Kidney (tissue), 14 donors: ENCODE measurements around the gene BTNL9. TPM values are rescaled to one million over a fixed set of nuclear protein-coding genes. Genes with fewer than 3 reads are reported as not detected.
"Not testable (repeated sequence)": the region's sequence is repeated elsewhere in the genome, so short reads cannot be mapped to it uniquely, and the experiment has no call there.

Experiments
- DNase-seq, 5 donors: peaks; one replicate each; pipeline ENCODE4 v3.0.0-alpha.2; 2013 to 2020
- FAIRE-seq: peaks from 2 replicates; lab custom pipeline; 2012; peaks lifted over from hg19 to GRCh38; lab: Jason Lieb, UNC
- H3K27ac ChIP-seq, 2 donors: one replicate each; pipeline ENCODE4 v1.7.0; 2013; ENCODE audit warnings: low read depth in 2 of 2, low read length in 2 of 2, inconsistent platforms in 1 of 2
- H3K27me3 ChIP-seq: one replicate; pipeline ENCODE4 v1.7.1; 2013; ENCODE audit warnings: low read length, inconsistent platforms; ENCODE audit not compliant: control insufficient read depth, insufficient read depth
- H3K36me3 ChIP-seq, 3 donors: one replicate each; pipeline versions ENCODE4 v1.7.0 to v1.7.1; 2013; ENCODE audit warnings: low read length in 3 of 3, control low read depth in 1 of 3, inconsistent platforms in 1 of 3; ENCODE audit not compliant: insufficient read depth in 3 of 3, control insufficient read depth in 2 of 3
- H3K4me1 ChIP-seq, 3 donors: one replicate each; pipeline versions ENCODE4 v1.7.0 to v1.7.1; 2013; ENCODE audit warnings: low read length in 3 of 3, inconsistent platforms in 1 of 3, low read depth in 1 of 3; ENCODE audit not compliant: control insufficient read depth in 2 of 3, insufficient read depth in 2 of 3
- H3K4me3 ChIP-seq, 3 donors: one replicate each; pipeline versions ENCODE4 v1.7.0 to v1.8.1; 2013; ENCODE audit warnings: low read length in 3 of 3, control low read depth in 1 of 3, inconsistent platforms in 1 of 3
- H3K9ac ChIP-seq, 3 donors: one replicate each; pipeline versions ENCODE4 v1.7.0 to v1.7.1; 2013; ENCODE audit warnings: low read length in 3 of 3, control low read depth in 1 of 3, inconsistent platforms in 1 of 3
- H3K9me3 ChIP-seq, 3 donors: one replicate each; pipeline versions ENCODE4 v1.7.0 to v1.7.1; 2013; ENCODE audit warnings: low read length in 3 of 3, control low read depth in 1 of 3, inconsistent platforms in 1 of 3; ENCODE audit not compliant: control insufficient read depth in 2 of 3, insufficient read depth in 1 of 3
- CTCF ChIP-seq: IDR thresholded peaks from 3 replicates; pipeline ENCODE4 v1.5.1; 2012; ENCODE audit warnings: mild to moderate bottlenecking, moderate library complexity, borderline replicate concordance; ENCODE audit not compliant: insufficient read depth; ENCODE audit errors: extremely low read depth
- intact Hi-C: fragments of 100-400 bp; cut with DNase I; formaldehyde crosslinking; loops from one replicate; pipeline ENCODE4 v1.11.1; 2022
- polyA plus RNA-seq: library from polyadenylated mRNA; stranded (reverse); fragments of 350-450 nt; fragmentation: Illumina TruSeq; extraction: RNeasy Lipid Tissue Mini Kit (QIAGEN cat#74804); gene quantifications from one replicate; pipeline ENCODE4 v1.2.3, GENCODE V29; 2014; ENCODE audit warnings: low read depth, low replicate concordance; ENCODE audit not compliant: insufficient read depth
- total RNA-seq: library from RNA; stranded (reverse); fragmentation: NEBNext Ultra II Directional; extraction: Animal tissue kit (Norgen Biotek cat#: 25700); gene quantifications from one replicate; pipeline ENCODE4 v1.2.1, GENCODE V29; 2021
- donor health status: control.
- donor health status: control.
- donor health status: control.
- donor health status: control.
- donor health status: control.
- donor health status: DM: yes; HTN: yes; CAD: no.
- donor health status: Normal renal cell carcinoma (clear cell type).

BTNL9 gene
- total and polyA plus RNA-seq, 2 donors from 2014 or later: 8.6 to 11.9 TPM

GRCh38 chr5:181045316-181045715, 5.2 kb downstream of the BTNL9 start:
- intact Hi-C loops: no loop called here
- no peak overlapping the region for H3K9ac ChIP-seq
- TF ChIP-seq CTCF: no peak
- DNase-seq: no peak
- peak overlapping the region; percentile 0 to 57 for H3K27ac ChIP-seq
- H3K9me3 ChIP-seq: no peaks in the 10 kb centered on the region
- H3K36me3 ChIP-seq: no peaks in the 10 kb centered on the region
- peaks cover 0 to 5% (median 0%) of the 10 kb centered on the region in 3 donors for H3K4me1 ChIP-seq
- FAIRE-seq: no peak
- H3K4me3 ChIP-seq: no peak overlapping the region
- H3K27me3 ChIP-seq: no peaks in the 10 kb centered on the region

- H3K4me1 ChIP-seq, H3K4me3 ChIP-seq, DNase-seq, H3K27me3 ChIP-seq, H3K36me3 ChIP-seq, intact Hi-C loops, H3K27ac ChIP-seq, H3K9me3 ChIP-seq, FAIRE-seq, H3K9ac ChIP-seq: not testable (repeated sequence)
These were observed 5.8 kb downstream of the BTNL9 start for GRCh38 chr5:181045857-181046256.

GRCh38 chr5:181047288-181047687, 7.2 kb downstream of the BTNL9 start:
- Histone ChIP-seq H3K4me3 (no peak overlapping the region), H3K4me1 (peaks cover 0 to 5% (median 0%) of the 10 kb centered on the region in 3 donors), H3K36me3 (no peaks in the 10 kb centered on the region), H3K27me3 (peaks cover 2% of the 10 kb centered on the region), H3K9me3 (no peaks in the 10 kb centered on the region), H3K27ac (no peak overlapping the region), H3K9ac (no peak overlapping the region)
- intact Hi-C loops: no loop called here
- DNase-seq (no peak), FAIRE-seq (no peak)
- no peak for TF ChIP-seq CTCF

GRCh38 chr5:181047921-181048320, 7.9 kb downstream of the BTNL9 start:
- no peak overlapping the region for H3K4me3 ChIP-seq
- DNase-seq (no peak), FAIRE-seq (no peak)
- no peak overlapping the region for H3K27ac ChIP-seq
- no peaks in the 10 kb centered on the region for H3K9me3 ChIP-seq
- peaks cover 2% of the 10 kb centered on the region for H3K27me3 ChIP-seq
- H3K9ac ChIP-seq: no peak overlapping the region
- H3K4me1 ChIP-seq: peaks cover 0 to 5% (median 0%) of the 10 kb centered on the region in 3 donors
- TF ChIP-seq CTCF: no peak
- H3K36me3 ChIP-seq: no peaks in the 10 kb centered on the region
- intact Hi-C loops: no loop called here
